MM.1S (cell line): ENCODE measurements around the gene CRADD.
"Not testable (repeated sequence)": the region's sequence is repeated elsewhere in the genome, so short reads cannot be mapped to it uniquely, and the experiment has no call there.

Experiments
- DNase-seq: peaks from one replicate; pipeline ENCODE4 v3.0.0-alpha.2; 2015
- H2AFZ ChIP-seq: fragments of 300-600 bp; sonication (generic); 2 replicates; pipeline ENCODE4 v1.6.0; 2016; ENCODE audit warnings: antibody characterized with exemption, low read length
- H3F3A ChIP-seq: fragments of 300-600 bp; sonication (generic); 2 replicates; pipeline ENCODE4 v1.6.1; 2016; ENCODE audit warnings: mild to moderate bottlenecking, antibody characterized with exemption, low read length, moderate library complexity, mixed read lengths; ENCODE audit not compliant: insufficient read depth
- H3K27ac ChIP-seq: fragments of 300-600 bp; sonication (generic); 2 replicates; pipeline ENCODE4 v1.5.1; 2016; ENCODE audit warnings: mild to moderate bottlenecking, low read length
- H3K27me3 ChIP-seq: fragments of 300-600 bp; sonication (generic); replicated peaks from 2 replicates; pipeline ENCODE4 v1.6.0; 2016; ENCODE audit warnings: low read length; ENCODE audit not compliant: insufficient read depth
- H3K36me3 ChIP-seq: fragments of 300-600 bp; sonication (generic); replicated peaks from 2 replicates; pipeline ENCODE4 v1.6.1; 2016; ENCODE audit warnings: mild to moderate bottlenecking, low read length, mixed read lengths; ENCODE audit not compliant: insufficient read depth
- H3K4me1 ChIP-seq: fragments of 300-600 bp; sonication (generic); 2 replicates; pipeline ENCODE4 v1.6.1; 2016; ENCODE audit warnings: low read length, mixed read lengths
- H3K4me2 ChIP-seq: fragments of 300-600 bp; sonication (generic); 2 replicates; pipeline ENCODE4 v1.6.0; 2016; ENCODE audit warnings: low read depth, low read length
- H3K4me3 ChIP-seq: fragments of 300-600 bp; sonication (generic); 2 replicates; pipeline ENCODE4 v1.5.1; 2016; ENCODE audit warnings: low read length, mixed read lengths
- H3K79me2 ChIP-seq: fragments of 300-600 bp; sonication (generic); 2 replicates; pipeline ENCODE4 v1.6.1; 2016; ENCODE audit warnings: mixed run types, low read length, mixed read lengths
- H3K9ac ChIP-seq: fragments of 300-600 bp; sonication (generic); 2 replicates; pipeline ENCODE4 v1.6.1; 2016; ENCODE audit warnings: low read length, mixed read lengths
- H3K9me2 ChIP-seq: fragments of 300-600 bp; sonication (generic); replicated peaks from 2 replicates; pipeline ENCODE4 v1.6.1; 2016; ENCODE audit warnings: mild to moderate bottlenecking, low read length, mixed read lengths; ENCODE audit not compliant: insufficient read depth
- H3K9me3 ChIP-seq: fragments of 300-600 bp; sonication (generic); replicated peaks from 2 replicates; pipeline ENCODE4 v1.6.1; 2016; ENCODE audit warnings: mild to moderate bottlenecking, low read length, mixed read lengths; ENCODE audit not compliant: insufficient read depth
- H4K20me1 ChIP-seq: fragments of 300-600 bp; sonication (generic); 2 replicates; pipeline ENCODE4 v1.6.1; 2016; ENCODE audit warnings: mild to moderate bottlenecking, low read length, moderate library complexity, mixed read lengths; ENCODE audit not compliant: insufficient read depth
- CTCF ChIP-seq: fragments of 300-600 bp; sonication (generic); IDR thresholded peaks from 2 replicates; pipeline ENCODE4 v1.5.1; 2016; ENCODE audit warnings: antibody characterized with exemption, low read length, mixed read lengths
- EZH2 ChIP-seq: fragments of 300-600 bp; sonication (generic); optimal IDR thresholded peaks from 2 replicates; pipeline ENCODE3; 2017; ENCODE audit warnings: low read depth, mild to moderate bottlenecking, antibody characterized with exemption, low read length, mixed read lengths
- EZH2phosphoT487 ChIP-seq: fragments of 300-600 bp; sonication (generic); IDR thresholded peaks from 2 replicates; pipeline ENCODE4 v1.6.1; 2018; ENCODE audit warnings: antibody characterized with exemption, low read length

CRADD gene

GRCh38 chr12:93753838-93754429 is 76.8 kb downstream of the CRADD start:
- Histone ChIP-seq H3K79me2 (no peaks in the 10 kb centered on the region), H3K9ac (no peak overlapping the region), H3K27ac (no peak overlapping the region), H4K20me1 (no peaks in the 10 kb centered on the region), H3K27me3 (no peaks in the 10 kb centered on the region), H3K4me3 (no peak overlapping the region), H3K9me2 (no peaks in the 10 kb centered on the region), H3K4me1 (no peaks in the 10 kb centered on the region), H3K36me3 (no peaks in the 10 kb centered on the region), H3F3A (no peaks in the 10 kb centered on the region), H3K9me3 (no peaks in the 10 kb centered on the region), H3K4me2 (no peak overlapping the region), H2AFZ (no peak overlapping the region)
- no peak for DNase-seq
- no peak for TF ChIP-seq EZH2phosphoT487
- no peak for TF ChIP-seq EZH2
- no peak for TF ChIP-seq CTCF

DNA sequence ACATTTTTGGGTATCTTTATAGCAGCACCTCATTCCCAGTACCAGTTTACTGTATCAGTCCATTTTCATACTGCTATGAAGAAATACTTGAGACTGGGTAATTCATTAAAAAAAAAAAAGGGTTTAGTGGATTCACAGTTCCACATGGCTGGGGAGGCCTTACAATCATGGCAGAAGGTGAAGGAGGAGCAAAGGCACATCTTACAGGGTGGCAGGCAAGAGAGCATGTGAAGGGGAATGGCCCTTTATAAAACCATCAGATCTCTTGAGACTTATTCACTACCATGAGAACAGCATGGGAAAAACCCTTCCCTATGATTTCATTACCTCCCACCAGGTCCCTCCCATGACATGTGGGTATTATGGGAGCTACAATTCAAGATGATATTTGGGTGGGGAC is 77.7 kb downstream of the CRADD start:
- H3K27ac ChIP-seq: not testable (repeated sequence)

DNA sequence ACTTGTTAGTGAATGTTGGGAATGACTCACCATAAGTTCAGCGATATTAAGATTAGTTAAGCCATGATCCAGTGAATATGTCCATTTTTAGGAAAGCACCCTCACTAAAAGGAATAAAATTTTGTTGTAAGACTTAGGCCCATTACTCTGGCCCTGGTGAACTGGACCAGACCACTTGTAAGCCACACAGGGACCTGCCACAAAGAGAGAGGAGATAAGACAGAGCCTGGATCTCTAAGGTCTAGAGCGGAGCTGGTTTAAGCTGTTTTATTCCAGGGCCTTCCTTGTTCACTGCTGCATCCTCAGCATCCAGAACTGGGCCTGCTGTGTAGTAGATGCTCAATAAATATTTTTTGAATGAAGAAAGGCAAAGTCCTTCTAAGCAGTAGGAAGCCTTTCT is 79.1 kb downstream of the CRADD start:
- Histone ChIP-seq H4K20me1 (no peaks in the 10 kb centered on the region), H3K4me3 (no peak overlapping the region), H3F3A (no peaks in the 10 kb centered on the region), H3K79me2 (no peaks in the 10 kb centered on the region), H3K9ac (no peak overlapping the region), H3K4me1 (no peaks in the 10 kb centered on the region), H3K27me3 (no peaks in the 10 kb centered on the region), H3K27ac (no peak overlapping the region), H3K9me3 (no peaks in the 10 kb centered on the region), H3K36me3 (no peaks in the 10 kb centered on the region), H2AFZ (no peak overlapping the region), H3K9me2 (no peaks in the 10 kb centered on the region), H3K4me2 (no peak overlapping the region)
- no peak for DNase-seq
- no peak for TF ChIP-seq EZH2
- TF ChIP-seq EZH2phosphoT487: no peak
- no peak for TF ChIP-seq CTCF

More for the DNA sequence above, 77.7 kb downstream of the CRADD start:
- not testable (repeated sequence) for H3K4me3 ChIP-seq, DNase-seq, H4K20me1 ChIP-seq, H3K9ac ChIP-seq, H3K9me2 ChIP-seq, H3K36me3 ChIP-seq, H3K9me3 ChIP-seq, H3K79me2 ChIP-seq, H3K4me1 ChIP-seq, H3K27me3 ChIP-seq, H2AFZ ChIP-seq, H3K4me2 ChIP-seq, H3F3A ChIP-seq

DNA sequence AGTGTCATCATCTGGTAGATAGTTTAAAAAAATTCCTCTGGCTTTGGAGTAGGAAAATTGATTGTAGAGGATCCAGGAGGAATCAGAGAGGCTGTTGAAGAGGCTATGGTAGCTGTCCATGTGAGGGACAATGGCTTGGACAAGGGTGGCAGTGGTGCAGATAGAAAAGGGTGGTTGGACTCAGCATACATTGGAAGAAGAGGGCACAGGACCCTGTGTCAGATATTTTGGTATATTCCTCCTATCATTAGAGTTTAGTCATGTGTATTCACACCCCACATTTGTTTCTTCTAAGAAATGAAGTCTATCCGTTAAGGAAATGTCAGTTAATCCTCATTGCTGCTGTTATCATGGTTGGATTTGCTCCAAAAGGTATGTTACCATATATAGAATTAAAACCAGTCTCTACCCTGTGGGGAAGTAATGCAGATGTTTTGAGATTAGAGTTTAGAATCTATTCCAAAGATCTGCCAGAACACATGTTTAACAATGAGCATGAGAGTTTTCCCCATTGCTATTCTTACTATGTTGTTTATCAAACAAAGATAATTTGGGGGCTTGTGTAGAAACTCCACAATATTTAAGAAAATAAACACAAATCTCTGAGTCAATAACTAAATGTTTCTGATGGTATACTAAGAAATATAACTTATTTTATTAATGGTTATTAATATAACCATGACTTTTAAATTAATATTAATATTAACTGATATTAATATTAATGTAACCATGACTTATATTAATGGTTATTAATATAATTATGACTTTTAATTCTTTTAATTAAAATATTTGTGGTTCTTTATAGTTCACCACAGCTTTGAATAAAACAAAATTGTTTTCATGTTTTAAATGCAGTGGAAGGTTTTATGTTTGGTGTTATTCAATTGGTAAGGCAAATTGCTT is 80.9 kb downstream of the CRADD start:
- no peak overlapping the region for H3K9ac ChIP-seq
- no peak overlapping the region for H3K4me2 ChIP-seq
- H3F3A ChIP-seq: no peaks in the 10 kb centered on the region
- H3K4me1 ChIP-seq: no peaks in the 10 kb centered on the region
- H3K27ac ChIP-seq: no peak overlapping the region
- H3K27me3 ChIP-seq: no peaks in the 10 kb centered on the region
- DNase-seq: no peak
- no peaks in the 10 kb centered on the region for H3K9me3 ChIP-seq
- no peak overlapping the region for H3K4me3 ChIP-seq
- H3K36me3 ChIP-seq: no peaks in the 10 kb centered on the region
- H3K79me2 ChIP-seq: no peaks in the 10 kb centered on the region
- H3K9me2 ChIP-seq: no peaks in the 10 kb centered on the region
- TF ChIP-seq EZH2phosphoT487: no peak
- no peak for TF ChIP-seq EZH2
- TF ChIP-seq CTCF: no peak
- H4K20me1 ChIP-seq: no peaks in the 10 kb centered on the region
- H2AFZ ChIP-seq: no peak overlapping the region
